C4-2B (cell line): ENCODE data around the gene F13A1.

Experiments used
- CTCF ChIP-seq: fragments of 450-650 bp; conservative IDR thresholded peaks from 2 replicates; pipeline ENCODE4 v1.5.1; 2017; ENCODE audit warnings: mild to moderate bottlenecking
- ZFX ChIP-seq: fragments of 450-650 bp; IDR thresholded peaks from 2 replicates; pipeline ENCODE4 v1.6.1; 2017

- no peak for TF ChIP-seq CTCF
- TF ChIP-seq ZFX = no peak
Measured at GRCh38 chr6:6202886-6203285, 117.6 kb downstream of the F13A1 start.
